CD4-positive, alpha-beta T cell (primary cell): ENCODE data around the gene ADGRE3. TPM values are rescaled to one million over a fixed set of nuclear protein-coding genes. Genes with fewer than 3 reads are reported as not detected.
"Not testable (repeated sequence)": the region's sequence is repeated elsewhere in the genome, so short reads cannot be mapped to it uniquely, and the experiment has no call there.

Experiments used
- ATAC-seq: fragments of 200-7000 bp; cut with Tn5 transposase; one replicate; pipeline ENCODE4 v1.10.0; 2022; ENCODE audit warnings: mild to moderate bottlenecking; ENCODE audit not compliant: poor library complexity
- CTCF ChIA-PET: fragments of 350-600 bp; sonication (Branson Sonifier 250); formaldehyde crosslinking; loops from one replicate; lab custom pipeline; 2021; ENCODE audit warnings: antibody characterized with exemption, inconsistent platforms; lab: Charles Lee
- POLR2A ChIA-PET: fragments of 350-600 bp; sonication (Branson Sonifier 250); formaldehyde crosslinking; loops from one replicate; lab custom pipeline; 2021; ENCODE audit warnings: antibody characterized with exemption, inconsistent platforms; lab: Charles Lee
- DNase-seq, 14 experiments: peaks; one replicate each; pipeline ENCODE4 v3.0.0-alpha.2; 2013 to 2020; ENCODE audit warnings: mixed read lengths in 2 of 14
- H3K27ac ChIP-seq, 2 donors: one replicate each; pipeline versions ENCODE4 v1.5.1 to v1.7.0; 2013; ENCODE audit warnings: low read length in 2 of 2, low read depth in 1 of 2, mild to moderate bottlenecking in 1 of 2
- H3K27me3 ChIP-seq, 2 experiments: 1 replicate in 1 of 2; 2 replicates in 1 of 2; pipeline versions ENCODE4 v1.6.1 to v1.7.0; 2013; ENCODE audit warnings: low read length in 2 of 2, control low read depth in 1 of 2, mild to moderate bottlenecking in 1 of 2, moderate library complexity in 1 of 2; ENCODE audit not compliant: insufficient read depth in 2 of 2, control insufficient read depth in 1 of 2
- H3K36me3 ChIP-seq: one replicate; pipeline ENCODE4 v1.6.1; 2013; ENCODE audit warnings: low read length, control low read depth; ENCODE audit not compliant: insufficient read depth
- H3K4me1 ChIP-seq: one replicate; pipeline ENCODE4 v1.6.1; 2013; ENCODE audit warnings: low read length, control low read depth; ENCODE audit not compliant: insufficient read depth
- H3K4me3 ChIP-seq: one replicate; pipeline ENCODE4 v1.5.1; 2013; ENCODE audit warnings: mild to moderate bottlenecking, low read length, moderate library complexity
- H3K9me3 ChIP-seq, 2 experiments: 1 replicate in 1 of 2; 2 replicates in 1 of 2; pipeline versions ENCODE4 v1.6.1 to v1.7.0; 2013; ENCODE audit warnings: low read length in 2 of 2, mild to moderate bottlenecking in 2 of 2, control low read depth in 1 of 2, moderate library complexity in 1 of 2; ENCODE audit not compliant: control insufficient read depth in 1 of 2, insufficient read depth in 1 of 2
- H3K27ac Mint-ChIP-seq: one replicate; pipeline ENCODE4 v1.8.0; 2020; ENCODE audit warnings: mixed read lengths
- H3K27me3 Mint-ChIP-seq: one replicate; pipeline ENCODE4 v1.8.0; 2021; ENCODE audit warnings: mixed read lengths
- H3K36me3 Mint-ChIP-seq: one replicate; pipeline ENCODE4 v1.8.0; 2021; ENCODE audit warnings: low read depth, mixed read lengths
- H3K4me1 Mint-ChIP-seq: one replicate; pipeline ENCODE4 v1.8.0; 2021; ENCODE audit warnings: low read depth, mixed read lengths
- H3K4me3 Mint-ChIP-seq: one replicate; pipeline ENCODE4 v1.8.0; 2020; ENCODE audit warnings: mild to moderate bottlenecking, mixed read lengths
- H3K9me3 Mint-ChIP-seq: one replicate; pipeline ENCODE4 v1.8.0; 2020; ENCODE audit warnings: mixed read lengths
- CTCF ChIP-seq: fragments of 200-600 bp; IDR thresholded peaks from one replicate; pipeline ENCODE4 v1.8.0; 2022; ENCODE audit warnings: antibody characterized with exemption, mild to moderate bottlenecking
- intact Hi-C, 2 experiments: fragments of 100-400 bp; cut with DNase I in 1 of 2; cut with micrococcal nuclease in 1 of 2; formaldehyde crosslinking; loops; one replicate each; pipeline versions ENCODE4 v1.15.1 to v1.9.0; 2023 to 2025; cut with DNase I, micrococcal nuclease
- total RNA-seq, 174 experiments: library from RNA in 2 of 174; stranded (reverse) in 2 of 174; gene quantifications; one replicate each; pipeline ENCODE4 v1.2.3 and lab custom pipeline; 2021 to 2026

ADGRE3 gene
- total RNA-seq, 2 experiments from 2014 or later = not detected

GRCh38 chr19:14614099-14614412 lies 60.6 kb downstream of the ADGRE3 start:
- H3K36me3 ChIP-seq = no peaks in the 10 kb centered on the region
- Mint-ChIP-seq H3K27ac (no peak overlapping the region), H3K9me3 (no peaks in the 10 kb centered on the region), H3K27me3 (peaks cover 11% of the 10 kb centered on the region), H3K4me3 (no peak overlapping the region), H3K4me1 (no peaks in the 10 kb centered on the region), H3K36me3 (no peaks in the 10 kb centered on the region)
- ATAC-seq (no peak), DNase-seq (peak in 3 of 14 experiments; percentile 19 to 62 (median 60))
- H3K9me3 ChIP-seq = peaks cover under 1 to 9% of the 10 kb centered on the region in 2 experiments
- no peak for TF ChIP-seq CTCF
- ChIA-PET CTCF (no interaction called here), POLR2A (no interaction called here)
- no peaks in the 10 kb centered on the region for H3K27me3 ChIP-seq
- H3K4me3 ChIP-seq = no peak overlapping the region
- no peak overlapping the region for H3K27ac ChIP-seq
- H3K4me1 ChIP-seq = no peaks in the 10 kb centered on the region
- intact Hi-C loops = no loop called here

GRCh38 chr19:14613399-14614098 lies 61.1 kb downstream of the ADGRE3 start:
- H3K4me3 ChIP-seq, H3K27me3 ChIP-seq, POLR2A ChIA-PET, ATAC-seq, H3K27ac Mint-ChIP-seq, H3K4me3 Mint-ChIP-seq, H3K27ac ChIP-seq, H3K9me3 Mint-ChIP-seq, H3K4me1 ChIP-seq, H3K9me3 ChIP-seq, H3K4me1 Mint-ChIP-seq, H3K36me3 ChIP-seq, DNase-seq, intact Hi-C loops, H3K36me3 Mint-ChIP-seq, CTCF ChIA-PET: not testable (repeated sequence)
- H3K27me3 Mint-ChIP-seq = peaks cover 12% of the 10 kb centered on the region

- intact Hi-C loops = no loop called here
- H3K36me3 ChIP-seq = no peaks in the 10 kb centered on the region
- CTCF ChIA-PET = no interaction called here
Measured at GRCh38 chr19:14612657-14613056, 62.0 kb downstream of the ADGRE3 start.

GRCh38 chr19:14612242-14612641 lies 62.4 kb downstream of the ADGRE3 start:
- peaks cover 12% of the 10 kb centered on the region for H3K27me3 Mint-ChIP-seq
- CTCF ChIA-PET, H3K4me3 Mint-ChIP-seq, ATAC-seq, H3K4me1 ChIP-seq, H3K27ac Mint-ChIP-seq, POLR2A ChIA-PET, H3K4me1 Mint-ChIP-seq, H3K27me3 ChIP-seq, DNase-seq, H3K36me3 Mint-ChIP-seq, H3K27ac ChIP-seq, H3K9me3 ChIP-seq, H3K36me3 ChIP-seq, H3K4me3 ChIP-seq, H3K9me3 Mint-ChIP-seq, intact Hi-C loops: not testable (repeated sequence)

More at GRCh38 chr19:14612657-14613056, 62.0 kb downstream of the ADGRE3 start:
- DNase-seq (no peak), ATAC-seq (no peak)
- Mint-ChIP-seq H3K27ac (no peak overlapping the region), H3K9me3 (no peaks in the 10 kb centered on the region), H3K4me3 (no peak overlapping the region), H3K27me3 (peaks cover 12% of the 10 kb centered on the region), H3K4me1 (no peaks in the 10 kb centered on the region), H3K36me3 (no peaks in the 10 kb centered on the region)
- no peaks in the 10 kb centered on the region for H3K4me1 ChIP-seq
- no peak overlapping the region for H3K4me3 ChIP-seq
- H3K27me3 ChIP-seq = no peaks in the 10 kb centered on the region
- H3K9me3 ChIP-seq = no peaks in the 10 kb centered on the region
- no peak overlapping the region for H3K27ac ChIP-seq
- TF ChIP-seq CTCF = no peak
- POLR2A ChIA-PET = no interaction called here
